DLD1 (cell line): ENCODE measurements around the gene RASA2.

Experiments used
- in situ Hi-C: cut with HindIII; loops from 2 replicates; pipeline ENCODE4 v1.10.0; 2017; ENCODE audit warnings: low sequenced_read_pairs

RASA2 gene

DNA sequence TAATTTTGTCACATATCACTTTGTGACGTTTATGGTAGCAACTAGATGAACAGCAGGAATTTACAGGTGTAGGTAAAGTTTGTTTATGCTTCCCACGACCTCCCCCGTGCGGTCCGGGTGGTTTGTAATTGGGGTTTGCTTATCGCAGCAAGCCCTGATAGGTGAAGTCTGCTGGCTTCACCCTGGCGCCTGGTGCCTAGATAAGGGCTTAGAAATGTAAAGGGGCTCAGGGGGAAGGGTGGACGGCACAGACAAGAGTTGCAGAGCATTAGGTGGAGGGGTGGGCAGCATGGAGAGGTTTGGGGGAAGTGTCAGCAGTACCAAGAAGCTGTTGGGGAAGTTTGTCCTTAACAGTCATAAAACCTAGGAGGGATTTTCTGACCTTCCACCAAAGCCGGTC, 143.1 kb downstream of the RASA2 start:
- in situ Hi-C loops: no loop called here

- in situ Hi-C loops: no loop called here
Observed at GRCh38 chr3:141632779-141633374, 146.1 kb downstream of the RASA2 start.

DNA sequence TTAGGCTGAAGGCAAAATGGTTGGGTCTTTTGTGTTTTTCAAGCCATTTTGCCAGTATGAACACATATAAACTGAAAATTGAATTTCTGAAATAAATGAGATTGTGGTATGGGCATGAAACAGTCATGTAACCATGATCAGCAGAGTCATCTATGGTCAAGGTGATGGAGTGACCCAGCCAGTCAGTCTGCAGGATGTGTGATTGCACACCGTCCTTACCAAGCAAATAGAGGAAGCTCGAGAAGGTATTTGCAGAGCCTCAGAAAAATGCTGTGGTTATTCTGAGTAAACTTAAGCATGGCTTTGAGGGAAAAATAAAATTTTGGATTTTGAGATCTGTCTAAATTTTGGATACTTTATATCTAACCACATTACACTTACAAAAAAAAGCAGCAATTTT, 155.4 kb downstream of the RASA2 start:
- in situ Hi-C loops: no loop called here

DNA sequence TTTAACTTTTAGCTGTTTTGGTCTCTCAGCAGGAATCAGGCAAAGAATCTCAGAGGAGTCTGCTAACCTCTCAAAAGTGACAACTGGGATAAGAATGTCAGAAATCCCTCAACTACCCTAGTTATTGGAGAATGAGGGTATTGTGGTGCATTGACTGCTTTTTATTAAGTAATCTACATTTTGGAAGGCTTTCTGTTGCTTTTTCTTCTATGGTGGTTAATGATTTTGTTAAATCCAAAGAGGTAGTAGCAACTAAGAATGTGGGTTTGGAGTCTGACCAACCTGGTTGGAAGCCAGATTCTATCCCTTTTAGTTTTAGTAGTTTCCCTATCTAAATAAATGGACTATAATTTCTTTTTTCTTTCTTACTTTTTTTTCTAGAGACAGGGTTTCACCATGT, 156.6 kb downstream of the RASA2 start:
- in situ Hi-C loops: no loop called here

- in situ Hi-C loops: no loop called here
Observed at GRCh38 chr3:141643796-141644195, 157.0 kb downstream of the RASA2 start.

- in situ Hi-C loops: no loop called here
Observed at GRCh38 chr3:141644931-141645330, 158.1 kb downstream of the RASA2 start.

DNA sequence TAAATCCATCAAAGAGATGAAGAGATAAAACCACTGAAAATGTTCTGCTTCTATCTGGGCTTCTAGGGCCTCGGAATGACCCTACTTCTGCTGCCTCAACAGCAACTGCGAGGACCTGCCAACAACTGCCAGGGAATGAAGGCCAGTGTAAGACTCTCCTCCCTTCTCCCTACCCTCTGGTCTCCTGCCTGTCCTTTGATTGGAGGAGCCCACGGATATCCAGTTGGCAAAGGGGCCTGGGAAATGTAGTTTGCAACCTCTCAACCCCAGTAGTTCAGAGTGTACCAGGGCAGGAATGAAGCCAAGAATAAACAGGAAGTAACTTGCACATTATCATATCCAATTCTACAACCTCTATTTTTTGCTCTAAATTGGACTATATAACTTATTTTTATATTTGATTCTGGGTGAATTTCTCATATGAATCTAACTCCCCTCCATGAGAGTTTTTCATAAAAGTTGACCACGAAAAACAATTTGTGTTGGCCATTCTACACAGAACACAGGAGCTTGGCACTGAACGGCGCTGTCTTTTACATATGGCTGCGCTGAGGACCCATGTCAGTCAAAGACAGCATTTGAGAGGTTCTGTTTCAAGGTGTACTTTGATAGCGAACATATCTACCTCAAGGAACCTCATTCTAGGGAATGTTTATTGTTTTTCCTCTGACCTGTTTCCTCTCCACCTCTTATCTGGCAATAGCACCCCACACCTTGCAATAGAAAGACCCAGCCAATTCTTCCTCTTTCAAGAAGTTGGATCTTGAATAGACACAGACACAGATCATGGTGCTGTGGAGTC, 160.1 kb downstream of the RASA2 start:
- in situ Hi-C loops: no loop called here

- in situ Hi-C loops: no loop called here
Observed at GRCh38 chr3:141647562-141647915, 160.7 kb downstream of the RASA2 start.

- in situ Hi-C loops: no loop called here
Observed at GRCh38 chr3:141648055-141648910, 161.5 kb downstream of the RASA2 start.

DNA sequence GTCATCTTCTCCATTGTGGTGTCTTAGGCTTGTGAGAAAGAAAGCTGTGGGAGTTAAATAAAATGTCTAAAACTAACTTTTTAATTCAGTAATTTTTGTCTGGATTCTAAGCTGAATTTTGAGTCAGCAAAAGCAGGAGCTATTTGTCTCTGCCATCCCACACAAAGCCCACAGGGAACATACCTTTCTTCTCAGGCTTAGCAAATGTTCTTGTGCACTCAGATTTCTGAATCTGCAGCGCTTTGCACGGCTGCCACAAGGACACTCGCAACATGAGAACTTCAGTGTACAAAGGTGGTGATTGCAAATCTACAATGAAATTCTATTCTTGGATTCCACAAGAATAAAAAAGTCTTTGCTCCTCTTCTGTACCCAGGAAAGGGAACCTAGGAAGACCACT, 163.0 kb downstream of the RASA2 start:
- in situ Hi-C loops: no loop called here

DNA sequence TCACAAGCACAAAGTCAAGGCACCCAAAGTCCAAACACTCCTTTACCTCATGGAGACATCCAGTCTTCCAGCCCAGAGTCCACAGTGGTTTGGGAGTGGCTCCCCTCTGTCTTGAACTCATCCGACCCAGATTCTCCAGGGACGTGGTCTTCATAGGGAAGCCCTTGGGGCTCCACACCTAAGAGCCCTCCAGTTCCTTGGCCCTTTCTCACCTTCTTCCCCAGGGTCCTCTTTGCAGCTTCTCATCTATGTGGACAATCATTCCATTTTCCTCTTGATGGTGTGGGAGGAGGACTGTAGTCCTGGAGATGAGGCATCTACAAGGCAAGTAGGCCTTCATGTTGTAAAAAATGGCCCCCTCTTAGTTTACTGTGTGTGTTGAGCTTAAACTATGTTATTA, 164.0 kb downstream of the RASA2 start:
- in situ Hi-C loops: no loop called here

GRCh38 chr3:141651409-141651808, 164.6 kb downstream of the RASA2 start:
- in situ Hi-C loops: no loop called here

DNA sequence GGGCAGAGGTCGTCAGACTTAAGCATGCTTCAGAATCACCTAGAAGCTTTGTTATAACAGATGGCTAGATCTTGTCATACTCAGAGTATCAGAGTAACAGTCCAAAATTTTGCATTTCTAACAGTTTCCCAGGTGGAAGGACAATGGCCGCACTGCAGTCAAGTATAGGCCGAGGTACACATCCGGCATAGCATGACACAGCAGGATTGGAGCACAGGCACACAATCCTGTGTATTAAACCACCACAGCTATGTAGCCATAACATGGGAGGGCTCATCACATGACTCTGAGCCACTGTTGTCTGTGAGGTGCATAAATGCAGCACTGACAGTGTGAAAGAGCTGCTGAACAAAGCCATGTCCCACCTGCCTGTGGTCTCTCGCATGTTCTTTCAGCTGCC, 165.5 kb downstream of the RASA2 start:
- in situ Hi-C loops: no loop called here

DNA sequence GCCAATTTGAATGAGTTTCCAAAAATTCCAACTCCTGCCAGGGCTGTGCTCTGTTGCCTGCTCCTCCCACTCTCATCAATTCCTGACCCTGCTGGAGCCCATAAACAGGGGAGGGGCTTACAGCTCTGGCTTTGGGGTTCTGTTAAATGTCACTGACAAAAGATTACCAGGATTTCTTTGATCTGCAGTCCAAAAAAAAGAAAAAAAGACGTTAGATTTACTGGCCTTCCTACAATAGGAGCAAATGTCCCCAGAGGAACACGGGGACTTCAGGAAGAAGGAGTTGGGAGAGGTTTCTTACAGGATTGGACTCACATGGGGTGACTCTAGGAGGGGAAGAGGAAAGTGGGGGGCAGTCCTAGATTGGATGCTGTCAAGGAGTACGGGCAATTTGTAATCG, 167.0 kb downstream of the RASA2 start:
- in situ Hi-C loops: no loop called here

- in situ Hi-C loops: no loop called here
Observed at GRCh38 chr3:141655801-141656200, 169.0 kb downstream of the RASA2 start.

DNA sequence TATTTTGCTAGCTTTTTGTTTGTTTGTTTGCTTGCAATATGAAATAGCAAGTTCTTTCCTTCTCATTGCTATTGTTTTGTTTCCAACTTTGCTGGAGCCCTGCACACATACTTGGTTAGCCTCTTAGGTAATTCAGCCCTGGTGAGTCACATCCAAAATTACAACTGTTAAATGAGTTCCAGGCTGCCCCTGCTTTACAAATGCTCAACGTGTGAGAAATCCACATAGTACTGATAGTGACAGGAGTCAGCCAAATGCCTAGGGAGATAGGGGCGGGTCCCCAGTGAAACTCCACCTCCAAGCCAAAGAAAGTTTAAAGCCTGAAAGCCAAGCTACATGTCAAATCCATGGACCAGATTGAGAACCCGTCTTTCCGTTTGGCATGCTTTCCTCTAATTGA, 169.9 kb downstream of the RASA2 start:
- in situ Hi-C loops: no loop called here

GRCh38 chr3:141657516-141657915, 170.7 kb downstream of the RASA2 start:
- in situ Hi-C loops: no loop called here

DNA sequence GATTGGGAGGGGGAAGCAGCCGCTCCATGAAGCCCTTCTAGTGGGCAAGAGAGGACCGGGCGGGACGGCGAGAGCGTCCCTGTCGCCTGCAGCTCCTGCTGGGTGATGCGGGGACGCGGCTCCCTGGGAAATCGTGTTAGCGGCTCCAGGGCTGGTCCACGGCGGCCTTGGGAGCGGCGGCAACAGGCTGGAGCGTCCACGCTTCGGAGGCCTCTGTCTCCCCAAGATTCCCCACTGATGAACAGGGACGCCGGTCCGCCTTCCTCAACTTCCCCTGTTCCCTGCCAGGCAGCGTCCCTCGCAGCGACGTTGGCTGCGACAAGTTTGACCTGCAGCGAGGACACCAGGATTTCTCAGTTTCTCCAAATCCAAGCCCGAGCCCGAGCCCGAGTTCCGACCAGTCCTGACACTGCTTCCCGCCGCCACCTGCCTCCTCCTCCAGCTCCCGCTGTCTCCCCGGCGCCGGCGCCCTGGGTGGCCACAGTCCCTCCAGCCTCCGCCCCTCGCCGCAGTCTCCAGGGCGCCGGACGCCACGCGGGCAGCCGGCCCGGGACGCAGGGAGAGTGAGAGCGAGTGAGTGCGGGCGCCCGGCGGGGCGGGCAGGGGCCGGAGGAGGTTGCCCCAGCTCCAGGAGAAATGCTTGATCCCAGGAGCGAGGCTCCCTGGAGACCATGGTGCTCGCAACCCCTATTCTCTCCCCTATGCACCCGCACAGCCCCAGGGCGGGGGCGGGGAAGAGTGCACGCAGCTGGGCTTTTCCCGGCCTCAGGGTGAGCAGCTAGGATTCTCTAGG, 173.2 kb downstream of the RASA2 start:
- in situ Hi-C loops: no loop called here

DNA sequence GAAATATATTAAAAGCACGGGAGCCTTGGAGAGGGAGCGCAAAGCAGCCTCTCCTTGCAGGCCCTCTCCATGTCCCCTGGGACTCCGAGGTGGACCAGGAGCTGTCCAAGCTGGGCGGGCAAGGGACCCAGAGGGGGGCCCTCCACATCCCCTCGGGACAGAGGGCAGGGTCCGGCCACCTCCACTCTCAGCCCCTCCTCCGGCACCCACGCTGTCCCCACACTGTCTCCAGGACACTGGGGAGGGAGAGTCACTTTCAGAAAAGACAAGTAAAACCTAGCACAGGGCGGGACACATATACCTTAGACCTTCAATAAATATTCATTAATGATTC, 173.8 kb downstream of the RASA2 start:
- in situ Hi-C loops: no loop called here

GRCh38 chr3:141661229-141662196, 174.7 kb downstream of the RASA2 start:
- in situ Hi-C loops: no loop called here
